ENCODE data around the gene TMED1.

DNA sequence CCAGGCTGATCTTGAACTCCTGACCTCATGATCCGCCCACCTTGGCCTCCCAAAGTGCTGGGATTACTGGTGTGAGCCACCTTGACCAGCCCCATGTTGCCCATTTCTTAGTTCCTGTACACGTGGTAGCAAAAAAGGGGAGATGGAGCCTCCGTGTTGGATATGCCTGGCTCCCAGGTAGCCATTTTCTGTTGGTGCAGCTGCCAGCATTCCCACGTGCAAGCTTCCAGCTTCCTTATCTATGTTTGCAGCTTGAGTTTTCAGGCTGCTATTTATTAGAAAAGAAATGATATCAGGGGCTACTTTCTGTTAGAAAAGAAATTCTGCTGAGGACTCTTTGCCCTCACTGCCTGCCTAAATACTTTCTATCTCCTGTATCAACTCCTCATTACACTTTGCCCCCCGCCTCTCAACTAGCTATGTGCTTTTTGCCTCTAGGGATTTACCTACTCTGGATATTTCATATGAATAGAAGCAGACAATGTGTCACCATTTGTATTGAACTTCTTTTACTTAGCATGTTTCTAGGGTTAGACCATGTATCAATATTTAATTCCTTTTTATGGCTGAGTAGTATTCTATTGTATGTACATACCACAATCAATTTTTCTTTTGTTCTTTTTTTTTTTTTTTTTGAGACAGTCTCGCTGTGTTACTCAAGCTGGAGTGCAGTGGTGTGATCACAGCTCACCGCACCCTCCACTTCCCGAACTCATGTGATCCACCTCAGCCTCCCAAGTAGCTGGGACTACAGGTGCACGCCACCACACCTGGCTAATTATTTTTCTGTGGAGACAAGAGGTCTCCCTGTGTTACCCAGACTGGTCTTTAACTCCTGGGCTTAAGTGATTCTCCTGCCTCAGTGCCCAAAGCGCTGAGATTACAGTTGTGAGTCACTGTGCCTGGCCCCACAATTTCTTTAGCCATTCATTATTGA, 3.4 kb upstream of the TMED1 start:
- TF ChIP-seq, protein P1, sequence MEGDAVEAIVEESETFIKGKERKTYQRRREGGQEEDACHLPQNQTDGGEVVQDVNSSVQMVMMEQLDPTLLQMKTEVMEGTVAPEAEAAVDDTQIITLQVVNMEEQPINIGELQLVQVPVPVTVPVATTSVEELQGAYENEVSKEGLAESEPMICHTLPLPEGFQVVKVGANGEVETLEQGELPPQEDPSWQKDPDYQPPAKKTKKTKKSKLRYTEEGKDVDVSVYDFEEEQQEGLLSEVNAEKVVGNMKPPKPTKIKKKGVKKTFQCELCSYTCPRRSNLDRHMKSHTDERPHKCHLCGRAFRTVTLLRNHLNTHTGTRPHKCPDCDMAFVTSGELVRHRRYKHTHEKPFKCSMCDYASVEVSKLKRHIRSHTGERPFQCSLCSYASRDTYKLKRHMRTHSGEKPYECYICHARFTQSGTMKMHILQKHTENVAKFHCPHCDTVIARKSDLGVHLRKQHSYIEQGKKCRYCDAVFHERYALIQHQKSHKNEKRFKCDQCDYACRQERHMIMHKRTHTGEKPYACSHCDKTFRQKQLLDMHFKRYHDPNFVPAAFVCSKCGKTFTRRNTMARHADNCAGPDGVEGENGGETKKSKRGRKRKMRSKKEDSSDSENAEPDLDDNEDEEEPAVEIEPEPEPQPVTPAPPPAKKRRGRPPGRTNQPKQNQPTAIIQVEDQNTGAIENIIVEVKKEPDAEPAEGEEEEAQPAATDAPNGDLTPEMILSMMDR (IDR thresholded peaks at IDR 0.05) = no peak
- TF ChIP-seq POLR2A (IDR thresholded peaks at IDR 0.05) = no peak

All from lower leg skin (tissue), 3 donors.